ENCODE measurements around the gene CFAP99.

CFAP99 gene

GRCh38 chr4:2478229-2478628 is 59.5 kb downstream of the CFAP99 start:
- DNase-seq, result no peak

DNA sequence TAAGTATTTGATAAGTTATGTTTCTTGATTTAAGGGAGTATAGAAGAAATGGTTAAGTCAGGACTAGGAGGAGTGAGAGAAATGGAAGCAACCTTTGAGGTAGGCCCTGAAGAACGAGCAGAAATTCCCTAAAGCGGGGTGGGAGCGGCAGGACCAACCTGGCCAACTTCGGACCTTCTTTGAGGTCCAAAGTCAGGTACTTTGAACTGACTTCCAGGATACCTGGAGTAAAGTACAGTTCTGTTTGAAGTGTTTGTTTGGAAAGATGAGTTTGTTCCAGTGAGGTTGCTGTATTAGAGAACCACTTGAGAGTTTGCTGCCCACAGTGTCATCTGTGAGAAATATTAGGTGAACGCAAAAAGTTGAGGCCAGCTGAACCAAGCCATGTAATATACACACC is 61.9 kb downstream of the CFAP99 start:
- no peak for DNase-seq

DNA sequence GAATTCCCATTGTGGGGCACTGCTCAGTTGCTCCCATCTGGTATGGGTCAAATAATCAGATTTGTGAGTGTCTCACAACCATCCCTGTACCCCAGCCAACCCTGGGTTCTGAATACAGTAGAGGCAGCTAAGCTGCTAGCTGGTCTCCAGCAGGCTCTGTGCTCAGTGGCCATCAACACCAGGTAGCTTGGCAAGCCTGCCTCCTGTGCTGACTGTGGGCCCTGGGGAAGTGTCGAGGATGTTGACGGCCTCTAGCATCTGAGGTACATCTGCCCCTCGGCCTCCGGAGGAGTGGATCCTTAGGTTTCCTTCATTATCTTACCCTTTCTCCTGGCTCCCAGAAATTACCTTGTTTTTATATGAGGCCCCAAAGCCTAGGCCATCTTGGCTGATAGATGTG is 63.4 kb downstream of the CFAP99 start:
- DNase-seq, result no peak

DNA sequence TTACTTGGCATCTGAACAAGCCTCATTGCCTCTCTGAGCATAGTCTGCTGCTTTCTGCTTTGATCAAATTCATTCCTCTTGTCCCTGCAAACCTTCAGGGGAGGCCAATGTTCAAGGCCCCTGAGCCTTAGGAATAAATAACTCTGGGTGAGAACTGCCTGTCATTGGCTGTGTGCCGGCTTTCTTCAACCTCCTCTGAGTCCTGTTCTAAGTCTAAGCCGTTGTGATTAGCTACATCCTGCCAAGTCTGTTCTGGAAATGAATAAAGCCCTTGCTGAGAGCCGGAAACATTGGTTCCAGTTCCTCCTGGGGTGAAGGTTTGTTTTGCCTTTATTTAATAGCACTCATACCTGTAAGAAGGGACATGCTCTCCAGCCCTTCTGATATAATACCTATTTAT is 63.9 kb downstream of the CFAP99 start:
- peak; percentile 76 for DNase-seq

- DNase-seq, result no peak
Observed at GRCh38 chr4:2483237-2483636, 64.5 kb downstream of the CFAP99 start.

DNA sequence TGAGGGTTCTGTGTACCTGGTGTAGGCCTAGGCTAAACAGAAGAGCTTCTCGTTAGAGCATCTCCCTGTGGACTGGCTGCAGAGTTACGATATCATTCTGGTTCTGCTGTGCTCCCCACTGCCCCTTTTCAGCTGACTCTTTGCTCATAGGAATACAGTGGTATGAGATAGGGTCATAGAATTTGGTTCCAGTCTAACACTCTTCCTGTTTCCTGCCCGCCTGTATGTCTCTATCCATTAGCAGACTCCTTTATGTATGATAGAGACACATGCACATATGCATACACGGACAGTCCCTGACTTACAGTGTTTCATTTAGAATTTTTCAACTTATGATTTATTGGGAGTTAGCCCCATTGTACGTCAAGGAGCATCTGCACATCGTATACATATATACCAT is 65.4 kb downstream of the CFAP99 start:
- DNase-seq, result no peak

GRCh38 chr4:2484993-2485392 is 66.2 kb downstream of the CFAP99 start:
- DNase-seq, result peak; percentile 67

DNA sequence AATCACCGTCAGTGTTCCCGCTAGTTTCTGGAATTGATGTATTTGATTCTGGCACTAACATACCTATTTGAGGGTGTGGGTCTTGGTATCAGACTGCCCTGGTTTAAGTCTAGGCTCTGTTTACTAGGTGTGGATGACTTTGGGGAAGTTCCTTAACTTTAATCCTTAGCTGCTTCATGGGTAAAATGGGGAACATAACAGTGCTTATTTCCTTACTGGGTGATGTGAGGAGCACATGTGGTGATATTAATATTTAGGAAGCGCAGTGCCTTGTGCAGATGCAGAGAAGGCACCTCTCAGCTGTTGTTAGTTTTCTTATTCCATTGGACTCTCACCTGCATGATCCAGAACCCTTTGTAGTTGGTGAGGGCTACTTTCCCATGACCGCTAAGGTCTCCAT is 67.2 kb downstream of the CFAP99 start:
- DNase-seq, result no peak

DNA sequence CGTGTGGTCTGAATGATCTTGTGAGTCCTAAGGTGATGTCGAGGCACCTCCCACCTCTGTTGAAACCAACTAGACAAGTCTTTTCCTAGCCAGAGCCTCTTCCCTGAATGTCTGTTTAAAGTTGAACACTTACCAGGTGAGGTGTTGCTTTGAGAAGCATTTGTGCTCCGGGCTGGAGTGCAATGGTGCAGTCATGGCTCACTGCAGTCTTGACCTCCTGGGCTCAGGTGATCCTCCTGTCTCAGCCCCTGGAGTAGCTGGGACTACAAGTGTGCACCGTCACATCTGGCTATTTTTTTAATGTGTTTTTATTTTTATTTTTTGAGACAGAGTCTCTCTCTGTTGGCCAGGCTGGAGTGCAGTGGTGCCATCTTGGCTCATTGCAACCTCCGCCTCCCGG is 68.2 kb downstream of the CFAP99 start:
- DNase-seq, result no peak

- DNase-seq, result peak; percentile 57
Observed at GRCh38 chr4:2487632-2488031, 68.9 kb downstream of the CFAP99 start.

- DNase-seq, result no peak
Observed at GRCh38 chr4:2489081-2489805, 70.5 kb downstream of the CFAP99 start.

- no peak for DNase-seq
Observed at GRCh38 chr4:2489841-2490552, 71.2 kb downstream of the CFAP99 start.

GRCh38 chr4:2492970-2493369 is 74.2 kb downstream of the CFAP99 start:
- no peak for DNase-seq

DNA sequence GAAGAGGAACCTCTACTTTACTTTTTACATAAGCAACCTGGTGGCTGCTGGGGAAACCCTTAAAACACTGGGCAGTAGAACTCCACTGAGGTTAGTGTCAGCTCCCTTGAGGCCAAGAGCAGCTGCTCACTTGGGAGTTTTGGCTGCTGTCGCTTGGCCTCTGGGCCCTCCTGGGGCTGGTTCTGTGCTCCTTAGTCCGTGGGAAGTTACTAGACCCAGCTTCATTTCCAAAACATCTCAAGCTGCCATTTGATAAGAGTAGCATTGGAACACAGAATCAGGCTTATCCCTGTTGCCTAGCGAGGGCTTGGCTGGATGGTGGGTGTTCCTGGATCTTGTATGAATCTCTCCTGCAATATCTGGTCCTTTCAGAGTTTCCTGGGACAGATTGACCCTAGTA is 76.2 kb downstream of the CFAP99 start:
- no peak for DNase-seq

DNA sequence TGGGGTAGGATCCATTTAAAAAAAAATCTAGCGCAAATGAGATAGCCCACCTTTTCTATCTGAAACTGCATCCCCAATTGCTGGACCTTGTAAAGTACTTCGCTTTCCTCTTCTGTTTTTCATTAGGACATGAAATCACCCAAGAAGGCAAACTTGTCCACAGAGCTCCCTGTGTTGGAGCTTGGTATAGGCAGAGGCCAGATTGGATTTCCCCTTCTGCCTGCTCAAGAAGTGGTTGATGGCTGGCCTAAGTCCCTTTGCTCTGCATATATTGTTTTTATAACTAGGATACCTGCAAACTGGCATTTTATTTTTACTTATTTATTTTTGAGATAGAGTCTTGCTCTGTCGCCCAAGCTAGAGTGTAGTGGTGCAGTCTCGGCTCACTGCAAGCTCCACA is 78.6 kb downstream of the CFAP99 start:
- DNase-seq, result no peak

DNA sequence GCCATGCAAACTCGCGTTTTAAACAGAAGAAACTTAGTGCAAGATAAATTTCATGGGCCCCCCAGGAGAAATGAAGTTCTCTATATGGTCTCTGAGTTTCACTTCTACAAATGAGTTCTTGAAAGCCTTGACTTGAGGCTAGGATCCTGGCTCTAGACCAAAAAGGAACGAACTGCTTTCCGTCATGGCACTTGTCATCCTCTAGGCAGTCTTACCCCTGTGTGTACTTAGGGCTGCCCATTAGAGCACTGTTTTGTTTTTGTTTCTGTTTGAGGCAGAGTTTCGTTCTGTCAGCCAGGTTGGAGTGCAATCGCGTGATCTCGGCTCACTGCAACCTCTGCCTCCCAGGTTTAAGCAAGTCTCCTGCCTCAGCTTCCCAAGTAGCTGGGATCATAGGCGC is 79.2 kb downstream of the CFAP99 start:
- no peak for DNase-seq

GRCh38 chr4:2500547-2500946 is 81.8 kb downstream of the CFAP99 start:
- peak; percentile 41 for DNase-seq

DNA sequence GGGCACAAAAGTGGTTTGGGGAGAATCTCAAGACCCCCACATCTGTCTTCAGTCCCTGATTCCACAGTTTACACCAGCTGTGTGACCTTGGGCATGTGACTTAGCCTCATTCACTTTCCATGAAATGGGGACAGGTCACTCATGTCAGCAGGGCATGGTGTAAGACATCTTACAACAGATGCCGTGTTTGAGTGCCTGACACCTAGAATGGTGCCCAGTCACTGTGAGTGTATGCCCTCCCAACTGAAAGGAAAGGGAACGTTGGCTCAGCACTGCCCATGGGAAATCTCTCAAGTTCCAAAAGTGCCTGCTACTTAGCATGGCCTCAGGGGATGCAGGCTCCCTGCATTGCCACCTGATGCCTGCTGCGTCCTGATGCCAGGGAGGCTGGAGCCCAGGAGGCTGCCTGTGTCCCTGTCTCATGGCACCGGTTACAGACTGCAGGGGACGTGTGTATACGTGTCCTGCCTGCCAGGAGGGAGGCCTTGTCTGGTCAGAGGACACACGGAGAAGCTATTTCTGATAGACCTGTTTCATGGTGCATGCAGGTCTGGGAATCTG is 82.4 kb downstream of the CFAP99 start:
- no peak for DNase-seq

- no peak for DNase-seq
Observed at GRCh38 chr4:2503809-2504208, 85.1 kb downstream of the CFAP99 start.

DNA sequence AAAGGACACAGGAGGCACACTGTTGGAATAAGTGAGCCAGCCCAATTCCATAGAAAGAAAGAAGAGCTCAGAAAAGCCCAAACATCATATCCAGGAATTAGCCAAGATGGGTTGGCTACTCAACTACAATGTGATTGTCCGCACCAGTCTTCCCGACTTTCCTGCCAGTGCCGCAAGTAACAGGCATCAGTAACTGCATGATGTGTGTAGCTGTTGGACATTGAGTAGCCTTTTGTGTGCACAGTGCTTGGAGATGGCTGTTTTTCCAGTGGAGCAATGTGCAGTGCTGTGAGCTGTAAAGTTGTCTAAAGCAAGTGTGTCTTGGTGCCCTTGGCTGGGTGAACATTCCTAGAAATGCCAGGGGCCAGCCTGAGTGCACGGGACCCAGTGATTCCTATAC is 88.5 kb downstream of the CFAP99 start:
- no peak for DNase-seq

DNA sequence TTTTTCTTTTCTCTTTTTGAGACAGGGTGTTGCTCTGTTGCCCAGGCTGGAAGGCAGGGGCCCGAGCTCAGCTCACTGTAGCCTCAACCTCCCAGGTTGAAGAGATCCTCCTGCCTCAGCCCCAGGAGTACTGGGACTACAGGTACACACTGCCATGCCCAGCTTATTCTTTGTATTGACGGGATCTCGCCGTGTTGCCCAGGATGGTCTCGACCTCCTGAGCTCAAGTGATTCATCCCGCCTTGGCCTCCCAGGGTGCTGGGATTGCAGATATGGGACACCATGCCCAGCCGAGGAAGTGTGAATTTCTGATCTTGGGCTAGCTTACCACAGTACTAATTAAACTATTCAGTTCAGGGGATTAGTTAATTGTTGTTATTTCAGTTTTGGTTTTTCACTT is 89.1 kb downstream of the CFAP99 start:
- no peak for DNase-seq

DNA sequence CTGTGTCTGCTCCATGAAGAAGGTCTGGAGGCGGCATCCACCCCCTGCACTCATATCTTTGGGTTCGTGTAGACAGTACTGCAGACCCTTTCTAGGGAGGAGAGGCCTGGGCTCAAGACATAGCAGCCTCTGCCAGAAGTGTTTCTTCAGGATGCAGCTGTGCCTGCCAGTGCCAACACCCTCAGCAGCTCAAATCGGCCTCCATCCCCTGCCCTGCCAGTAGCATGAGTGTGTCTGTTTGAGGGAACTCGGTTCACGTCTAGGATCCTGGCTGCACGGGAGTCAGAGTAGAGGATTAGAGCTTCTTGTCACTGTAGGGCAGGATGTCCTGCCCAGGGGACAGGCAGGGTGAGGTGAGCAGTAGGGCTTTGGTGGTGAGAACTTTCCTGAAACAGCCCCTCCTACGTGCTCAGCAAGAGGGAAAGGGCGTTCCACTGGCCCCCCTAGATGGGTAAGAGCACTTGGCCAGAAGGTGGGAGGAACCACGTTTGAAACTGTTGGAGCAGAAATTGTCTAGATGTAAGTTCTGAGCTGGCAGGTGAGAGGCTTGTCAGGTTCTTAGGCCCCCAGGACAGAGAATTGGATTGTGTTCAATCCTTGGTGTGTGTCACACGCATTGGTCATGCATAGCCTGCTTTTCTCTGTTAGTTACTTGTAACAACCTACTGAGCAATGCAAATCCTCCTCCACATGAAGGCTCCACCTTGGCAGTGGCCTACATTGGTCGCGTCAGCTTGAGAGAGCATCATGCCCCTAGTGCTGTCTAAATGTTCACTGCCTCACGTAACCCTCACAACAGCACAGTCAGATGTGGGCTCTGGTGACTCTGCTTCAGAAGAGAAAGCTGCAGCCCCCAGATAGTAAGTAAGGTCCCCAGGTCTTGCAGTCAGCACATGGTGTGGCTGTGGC is 91.8 kb downstream of the CFAP99 start:
- DNase-seq, result no peak

DNA sequence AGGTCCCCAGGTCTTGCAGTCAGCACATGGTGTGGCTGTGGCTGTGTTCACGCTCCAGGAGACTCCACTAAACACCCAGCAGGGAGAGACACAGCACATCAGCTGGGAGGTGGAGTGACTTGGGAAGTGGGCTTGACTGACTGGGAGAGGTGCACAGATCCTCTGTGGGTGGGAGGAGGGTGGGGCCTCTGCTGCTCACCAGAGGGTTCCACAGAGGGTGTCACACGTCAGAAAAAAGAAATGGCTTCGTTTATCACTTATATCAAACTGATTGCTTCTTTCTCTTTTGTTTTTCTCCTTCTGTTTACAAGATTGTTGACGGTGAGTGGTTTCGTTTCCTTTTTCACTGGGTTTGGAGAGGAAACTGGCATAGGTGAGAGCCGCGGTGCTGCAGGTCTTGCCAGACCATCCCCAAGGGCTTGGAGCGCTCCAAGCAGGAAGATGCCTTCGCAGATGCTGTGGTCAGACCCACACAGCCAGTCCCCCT is 92.9 kb downstream of the CFAP99 start:
- no peak for DNase-seq
